Measurements from ENCODE around the gene RPL23. TPM values are rescaled to one million over a fixed set of nuclear protein-coding genes. Genes with fewer than 3 reads are reported as not detected.

Gene RPL23
- total and polyA plus RNA-seq, 9 of the 15 experiments (the other 6 are each of a cell fraction or from before 2014, with no cell fraction given), result 1,745 to 3,667 (median 3,096) TPM

GRCh38 chr17:38870259-38871165 is 17.0 kb upstream of the RPL23 start (continued):
- TF ChIP-seq ZNF408 (CRISPR knock-in tag; IDR thresholded peaks at IDR 0.05; ENCODE audit: low read depth) (no peak), ZNF280A (IDR thresholded peaks at IDR 0.05; ENCODE audit: low read depth, partially characterized antibody) (no peak), BRD9 (IDR thresholded peaks at IDR 0.05; ENCODE audit: low read depth, partially characterized antibody) (peak; percentile 34), ZBTB49 (CRISPR knock-in tag; IDR thresholded peaks at IDR 0.05; ENCODE audit: borderline replicate concordance) (no peak), KDM5B (IDR thresholded peaks at IDR 0.05; ENCODE audit: insufficient replicate concordance, low read depth, low read length) (no peak), NBN (IDR thresholded peaks at IDR 0.05; ENCODE audit: low read depth) (no peak; the same call in 1 of the 2 replicates), PHF21A (IDR thresholded peaks at IDR 0.05; ENCODE audit: borderline replicate concordance, low read depth) (no peak), ZNF282 (CRISPR knock-in tag; IDR thresholded peaks at IDR 0.05) (no peak), MYNN (IDR thresholded peaks at IDR 0.05) (no peak), MYNN (CRISPR knock-in tag; IDR thresholded peaks at IDR 0.05) (no peak), ZBTB1 (CRISPR knock-in tag; IDR thresholded peaks at IDR 0.05; ENCODE audit: borderline replicate concordance, low read depth) (no peak), MCM7 (IDR thresholded peaks at IDR 0.05) (no peak), FOXJ2 (tag; IDR thresholded peaks at IDR 0.05) (no peak), SMARCE1 (IDR thresholded peaks at IDR 0.05) (peak; percentile 56), E2F4 (CRISPR knock-in tag; IDR thresholded peaks at IDR 0.05; ENCODE audit: low read depth) (no peak), CREBBP (IDR thresholded peaks at IDR 0.05; ENCODE audit: low read depth, low read length) (no peak), NFATC3 (IDR thresholded peaks at IDR 0.05) (no peak), ATF7 (IDR thresholded peaks at IDR 0.05) (peak; percentile 8; the same call in 1 of the 2 replicates), TRIM25 (IDR thresholded peaks at IDR 0.05; ENCODE audit: borderline replicate concordance) (peak; percentile 67; the same call in 1 of the 2 replicates), SAP30 (IDR thresholded peaks at IDR 0.05; ENCODE audit: borderline replicate concordance, insufficient read depth, low read depth, low read length, poor library complexity, severe bottlenecking) (peak; percentile 7), FOXM1 (IDR thresholded peaks at IDR 0.05; ENCODE audit: low read depth) (no peak), FOXM1 (CRISPR knock-in tag; IDR thresholded peaks at IDR 0.05; ENCODE audit: low read depth) (no peak)
